Measurements from ENCODE around the gene SLC2A4RG. TPM values are rescaled to one million over a fixed set of nuclear protein-coding genes. Genes with fewer than 3 reads are reported as not detected.
A peak's percentile ranks its signal among the peaks of the same experiment; 100 is the strongest.

SLC2A4RG gene
- total RNA-seq, 3 donors from 2014 or later (not counting 1 experiment from before 2014, with no cell fraction given), result 90.4 to 100 (median 95.5) TPM

DNA sequence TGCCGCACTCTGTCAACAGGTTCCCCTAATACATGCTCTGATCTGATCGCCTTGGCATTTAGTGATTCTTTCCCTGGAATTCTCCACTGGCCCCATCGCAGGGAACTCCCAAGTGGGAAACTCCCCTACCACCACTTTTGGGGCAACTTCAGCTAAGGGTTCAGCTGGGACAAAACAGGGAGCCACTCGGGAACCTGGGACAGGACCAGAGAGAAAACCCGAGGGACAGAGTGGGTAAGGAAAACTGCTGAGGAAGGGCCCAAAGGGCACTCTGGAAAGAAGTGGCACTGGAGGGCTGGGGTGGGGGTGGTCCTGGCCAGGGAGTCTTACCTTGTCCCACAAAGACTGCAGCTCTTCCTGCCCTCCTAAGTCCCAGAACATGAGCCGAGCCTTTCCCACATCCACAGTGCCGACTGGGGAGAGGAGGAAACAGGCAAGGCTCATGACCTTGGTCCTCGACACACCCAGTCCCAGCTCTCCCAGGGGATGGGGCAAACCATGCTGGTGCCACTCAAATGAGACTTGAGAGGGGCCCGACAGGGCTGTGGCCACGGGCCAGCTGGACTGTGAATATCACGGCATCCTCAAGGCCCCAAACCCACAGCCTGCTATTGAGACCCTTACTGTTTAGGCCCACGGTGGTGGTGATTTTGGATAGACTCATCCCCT is 33.4 kb upstream of the SLC2A4RG start:
- no peaks in the 10 kb centered on the region for H3K27me3 Mint-ChIP-seq (ENCODE audit: low read depth in 2 of 2)
- peak overlapping the region; percentile 83 to 87 for H3K27ac Mint-ChIP-seq
- Histone ChIP-seq H3K27me3 (ENCODE audit: control insufficient read depth, insufficient read depth, low read length) (no peaks in the 10 kb centered on the region), H3K4me1 (ENCODE audit: control insufficient read depth, insufficient read depth, low read length) (peaks cover 42% of the 10 kb centered on the region), H3K36me3 (ENCODE audit: control insufficient read depth, insufficient read depth, low read length) (peaks cover 27% of the 10 kb centered on the region), H3K9me3 (ENCODE audit: control insufficient read depth, insufficient read depth, low read length) (no peaks in the 10 kb centered on the region), H3K4me3 (ENCODE audit: low read length) (no peak overlapping the region), H3K27ac (ENCODE audit: low read length) (no peak overlapping the region)
- H3K4me1 Mint-ChIP-seq, result peaks cover 28 to 42% of the 10 kb centered on the region in 2 donors
- 94% methylated on average over 12 of the region's 12 CpGs for WGBS (ENCODE audit: insufficient coverage)
- H3K36me3 Mint-ChIP-seq, result no peaks in the 10 kb centered on the region
- TF ChIP-seq, protein P1, sequence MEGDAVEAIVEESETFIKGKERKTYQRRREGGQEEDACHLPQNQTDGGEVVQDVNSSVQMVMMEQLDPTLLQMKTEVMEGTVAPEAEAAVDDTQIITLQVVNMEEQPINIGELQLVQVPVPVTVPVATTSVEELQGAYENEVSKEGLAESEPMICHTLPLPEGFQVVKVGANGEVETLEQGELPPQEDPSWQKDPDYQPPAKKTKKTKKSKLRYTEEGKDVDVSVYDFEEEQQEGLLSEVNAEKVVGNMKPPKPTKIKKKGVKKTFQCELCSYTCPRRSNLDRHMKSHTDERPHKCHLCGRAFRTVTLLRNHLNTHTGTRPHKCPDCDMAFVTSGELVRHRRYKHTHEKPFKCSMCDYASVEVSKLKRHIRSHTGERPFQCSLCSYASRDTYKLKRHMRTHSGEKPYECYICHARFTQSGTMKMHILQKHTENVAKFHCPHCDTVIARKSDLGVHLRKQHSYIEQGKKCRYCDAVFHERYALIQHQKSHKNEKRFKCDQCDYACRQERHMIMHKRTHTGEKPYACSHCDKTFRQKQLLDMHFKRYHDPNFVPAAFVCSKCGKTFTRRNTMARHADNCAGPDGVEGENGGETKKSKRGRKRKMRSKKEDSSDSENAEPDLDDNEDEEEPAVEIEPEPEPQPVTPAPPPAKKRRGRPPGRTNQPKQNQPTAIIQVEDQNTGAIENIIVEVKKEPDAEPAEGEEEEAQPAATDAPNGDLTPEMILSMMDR (IDR thresholded peaks at IDR 0.05), result no peak
- ATAC-seq, result no peak
- H3K4me3 Mint-ChIP-seq, result peak overlapping the region; percentile 84
- no peaks in the 10 kb centered on the region for H3K9me3 Mint-ChIP-seq
- no peak for DNase-seq
- intact Hi-C loops (cut with micrococcal nuclease), result loop anchor here (5.0 kb wide), 1 partner anchor 36 kb away; no protein-coding TSS in a partner anchor

DNA sequence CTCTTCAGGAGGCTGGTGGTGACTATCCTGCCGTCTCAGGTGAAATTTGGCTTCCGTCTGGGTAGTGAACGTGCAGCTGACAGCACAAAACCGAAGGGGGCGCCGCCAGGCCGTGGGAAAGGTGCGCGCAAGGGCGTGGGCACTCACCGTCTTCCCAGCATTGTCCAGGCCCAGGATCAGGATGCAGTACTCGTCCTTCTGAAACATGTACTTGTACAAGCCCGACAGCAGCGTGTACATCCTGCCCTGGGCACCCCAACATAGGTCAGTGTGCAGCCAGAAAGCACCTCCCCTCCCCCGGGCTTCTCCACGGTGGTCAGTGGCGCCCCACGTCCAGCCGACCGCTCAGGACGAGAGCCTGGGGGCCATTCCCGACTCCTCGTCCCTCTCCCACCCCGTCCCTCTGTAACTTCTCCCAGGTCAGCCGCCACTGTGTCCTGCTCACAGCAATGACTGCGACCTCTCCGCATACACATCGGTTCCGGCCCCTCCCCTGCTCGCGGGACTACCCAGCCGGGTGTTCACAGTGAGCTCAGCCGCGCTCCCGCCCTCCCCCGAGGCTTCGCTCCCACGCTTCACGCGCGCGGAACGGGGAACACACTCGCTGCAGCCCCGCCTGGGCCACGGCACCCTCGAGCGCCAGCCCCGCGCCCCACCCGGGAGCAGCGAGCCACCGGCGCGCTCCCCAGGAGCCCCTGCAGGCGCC is 32.6 kb upstream of the SLC2A4RG start:
- ATAC-seq (peak; percentile 55 to 68 (median 60)), DNase-seq (peak; percentile 58 to 81)
- TF ChIP-seq, protein P1 (IDR thresholded peaks at IDR 0.05), result no peak
- Histone ChIP-seq H3K9me3 (ENCODE audit: control insufficient read depth, insufficient read depth, low read length) (no peaks in the 10 kb centered on the region), H3K4me3 (ENCODE audit: low read length) (peak overlapping the region; percentile 40), H3K27me3 (ENCODE audit: control insufficient read depth, insufficient read depth, low read length) (no peaks in the 10 kb centered on the region), H3K4me1 (ENCODE audit: control insufficient read depth, insufficient read depth, low read length) (peaks cover 33% of the 10 kb centered on the region), H3K27ac (ENCODE audit: low read length) (peak overlapping the region; percentile 78), H3K36me3 (ENCODE audit: control insufficient read depth, insufficient read depth, low read length) (peaks cover 30% of the 10 kb centered on the region)
- H3K9me3 Mint-ChIP-seq, result no peaks in the 10 kb centered on the region
- H3K4me1 Mint-ChIP-seq, result peaks cover 31 to 39% of the 10 kb centered on the region in 2 donors
- intact Hi-C loops (cut with micrococcal nuclease), result loop anchor here (1.0 to 5.0 kb wide), 3 partner anchors 35 to 158 kb away; partner anchors contain the start of gene TPD52L2
- 4% methylated on average over 56 of the region's 56 CpGs for WGBS (ENCODE audit: insufficient coverage)
- H3K36me3 Mint-ChIP-seq, result peaks cover under 1% of the 10 kb centered on the region
- peak overlapping the region; percentile 83 to 87 for H3K27ac Mint-ChIP-seq
- H3K4me3 Mint-ChIP-seq, result peak overlapping the region; percentile 84
- H3K27me3 Mint-ChIP-seq (ENCODE audit: low read depth in 2 of 2), result no peaks in the 10 kb centered on the region

DNA sequence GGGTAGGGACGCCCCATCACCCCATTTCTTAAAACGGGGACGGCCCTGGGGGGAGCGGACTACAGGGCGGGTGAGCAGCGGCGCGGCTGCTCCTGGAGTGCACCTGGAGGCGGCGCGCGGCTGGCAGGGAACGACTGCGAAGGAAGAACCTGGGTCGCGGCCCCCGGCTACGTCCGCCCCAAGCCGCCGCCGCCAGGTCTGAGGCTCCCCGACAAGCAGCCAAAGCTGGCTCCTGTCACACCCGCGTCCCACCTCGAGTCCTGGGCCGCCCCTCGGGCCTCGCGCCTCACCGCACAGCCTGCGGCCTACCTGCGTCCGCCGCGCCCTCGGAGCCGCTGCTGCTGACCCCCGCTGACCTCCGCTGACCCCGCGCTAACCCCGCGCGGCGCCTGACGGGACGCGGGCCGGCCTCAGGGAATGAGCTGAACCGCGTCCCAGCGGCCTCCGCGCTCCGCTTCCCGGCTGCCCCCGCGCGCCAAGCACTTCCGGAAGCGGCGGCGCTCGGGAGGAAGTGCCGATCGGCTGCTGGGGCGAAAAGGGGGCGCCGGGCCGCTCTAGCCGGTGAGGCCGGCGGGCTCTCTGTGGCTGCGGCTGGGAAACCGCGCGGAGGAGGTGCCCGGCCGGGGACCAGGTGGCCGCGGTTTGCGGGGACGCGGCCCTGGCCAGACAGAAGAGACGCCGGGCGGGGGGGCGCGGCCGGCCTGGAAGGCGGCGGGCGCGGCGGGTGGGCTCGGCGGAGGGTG is 31.8 kb upstream of the SLC2A4RG start, which contains the start of the genes ARFRP1 and ZGPAT:
ARFRP1 (minus strand) TSS at position 419 of the 743 bp plus-strand sequence. CDS start 885 bp downstream, outside the sequence.
ZGPAT (plus strand) TSS at position 482 of the 743 bp plus-strand sequence. CDS start 542 bp downstream, outside the sequence.
- intact Hi-C loops (cut with micrococcal nuclease), result loop anchor here (1.0 to 5.0 kb wide), 3 partner anchors 35 to 158 kb away; partner anchors contain the start of gene TPD52L2
- Mint-ChIP-seq H3K9me3 (no peaks in the 10 kb centered on the region), H3K4me3 (peak within 1 kb of the TSS; percentile 84), H3K36me3 (peaks cover 7% of the 10 kb centered on the region), H3K27me3 (ENCODE audit: low read depth in 2 of 2) (no peaks in the 10 kb centered on the region), H3K27ac (peak within 1 kb of the TSS; percentile 83 to 87), H3K4me1 (peaks cover 37 to 42% of the 10 kb centered on the region in 2 donors)
- under 1% methylated on average over 98 of the region's 98 CpGs for WGBS (ENCODE audit: insufficient coverage)
- H3K4me1 ChIP-seq (ENCODE audit: control insufficient read depth, insufficient read depth, low read length), result peaks cover 29% of the 10 kb centered on the region
- TF ChIP-seq, protein P1 (IDR thresholded peaks at IDR 0.05), result no peak
- H3K9me3 ChIP-seq (ENCODE audit: control insufficient read depth, insufficient read depth, low read length), result no peaks in the 10 kb centered on the region
- no peaks in the 10 kb centered on the region for H3K27me3 ChIP-seq (ENCODE audit: control insufficient read depth, insufficient read depth, low read length)
- peaks cover 34% of the 10 kb centered on the region for H3K36me3 ChIP-seq (ENCODE audit: control insufficient read depth, insufficient read depth, low read length)
- DNase-seq (peak; percentile 84 to 93), ATAC-seq (peak; percentile 85 to 92 (median 88))
- H3K4me3 ChIP-seq (ENCODE audit: low read length), result peak within 1 kb of the TSS; percentile 43
- H3K27ac ChIP-seq (ENCODE audit: low read length), result peak within 1 kb of the TSS; percentile 78

All from natural killer cell (primary cell).